RKO (cell line): ENCODE measurements around the gene GRIPAP1.

Source experiments
- DNase-seq: peaks from one replicate; pipeline ENCODE4 v3.0.0-alpha.2; 2016; ENCODE audit warnings: low spot score

The GRIPAP1 gene, protein sequence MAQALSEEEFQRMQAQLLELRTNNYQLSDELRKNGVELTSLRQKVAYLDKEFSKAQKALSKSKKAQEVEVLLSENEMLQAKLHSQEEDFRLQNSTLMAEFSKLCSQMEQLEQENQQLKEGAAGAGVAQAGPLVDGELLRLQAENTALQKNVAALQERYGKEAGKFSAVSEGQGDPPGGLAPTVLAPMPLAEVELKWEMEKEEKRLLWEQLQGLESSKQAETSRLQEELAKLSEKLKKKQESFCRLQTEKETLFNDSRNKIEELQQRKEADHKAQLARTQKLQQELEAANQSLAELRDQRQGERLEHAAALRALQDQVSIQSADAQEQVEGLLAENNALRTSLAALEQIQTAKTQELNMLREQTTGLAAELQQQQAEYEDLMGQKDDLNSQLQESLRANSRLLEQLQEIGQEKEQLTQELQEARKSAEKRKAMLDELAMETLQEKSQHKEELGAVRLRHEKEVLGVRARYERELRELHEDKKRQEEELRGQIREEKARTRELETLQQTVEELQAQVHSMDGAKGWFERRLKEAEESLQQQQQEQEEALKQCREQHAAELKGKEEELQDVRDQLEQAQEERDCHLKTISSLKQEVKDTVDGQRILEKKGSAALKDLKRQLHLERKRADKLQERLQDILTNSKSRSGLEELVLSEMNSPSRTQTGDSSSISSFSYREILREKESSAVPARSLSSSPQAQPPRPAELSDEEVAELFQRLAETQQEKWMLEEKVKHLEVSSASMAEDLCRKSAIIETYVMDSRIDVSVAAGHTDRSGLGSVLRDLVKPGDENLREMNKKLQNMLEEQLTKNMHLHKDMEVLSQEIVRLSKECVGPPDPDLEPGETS

DNA sequence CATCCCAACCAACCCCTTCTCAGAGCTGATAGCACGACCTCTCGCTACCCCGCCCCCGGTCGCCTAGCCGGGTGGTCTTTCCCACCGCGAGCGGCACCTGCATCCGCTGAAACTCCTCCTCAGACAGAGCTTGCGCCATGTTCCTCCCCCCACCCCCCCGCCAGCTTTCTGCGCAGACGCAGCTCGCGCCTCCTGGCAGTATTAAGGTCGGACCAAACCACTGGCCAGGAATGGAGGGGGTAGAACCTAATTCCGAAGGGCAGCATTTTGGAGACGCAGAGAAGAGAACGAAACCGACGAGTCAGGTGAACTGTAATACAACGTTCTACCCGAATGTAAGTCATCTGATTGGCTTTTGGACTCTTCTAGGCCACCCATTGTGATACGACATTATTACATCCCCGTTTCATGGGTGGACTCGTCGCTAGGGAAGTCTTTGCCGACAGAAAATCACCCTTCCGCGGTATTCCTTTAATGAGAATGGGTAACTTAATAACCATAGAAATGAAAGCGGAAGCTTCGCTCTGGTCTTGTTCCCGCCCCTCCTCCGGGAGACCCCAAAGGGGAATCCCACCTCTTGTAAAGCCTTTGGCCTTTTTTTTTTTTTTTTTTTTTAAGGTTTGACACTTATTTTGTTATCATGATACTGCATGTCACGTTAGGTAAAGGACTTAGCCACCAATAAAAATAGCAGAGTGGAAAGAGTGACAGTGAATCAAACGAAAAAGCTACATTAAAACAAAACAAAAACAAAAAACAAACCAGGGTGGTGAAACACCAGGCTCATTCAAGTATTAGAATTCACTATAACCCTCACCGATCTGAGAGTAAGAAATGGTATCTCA is at the start of gene GRIPAP1:
Gene GRIPAP1, minus strand, starts transcription at position 174 of the 845 bp plus-strand sequence. Its CDS starts 35 bp downstream, at position 139.
- peak; percentile 87 for DNase-seq

DNA sequence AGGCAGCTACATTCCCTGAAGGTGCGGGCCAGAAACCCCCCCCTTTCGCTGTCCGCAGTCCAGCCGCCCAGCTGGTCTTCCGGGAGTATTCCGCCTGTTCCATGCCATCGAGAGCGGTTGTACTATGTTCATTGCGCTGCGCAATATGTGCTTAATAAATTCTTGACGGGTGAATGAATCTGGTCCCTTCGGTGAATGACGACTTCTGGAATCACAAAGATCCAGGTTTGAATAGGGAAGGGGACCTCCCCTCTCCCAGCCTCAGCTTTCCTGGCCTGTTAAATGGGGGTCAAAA is 41.9 kb upstream of the GRIPAP1 start:
- no peak for DNase-seq

GRCh38 chrX:49043220-49043986 is 41.3 kb upstream of the GRIPAP1 start, which contains the start of gene TFE3:
TSS of gene TFE3 (minus strand) at chrX:49043357. CDS start at chrX:49043226, 131 bp downstream.
- DNase-seq, result peak; percentile 96

GRCh38 chrX:49042581-49043219 is 40.6 kb upstream of the GRIPAP1 start:
- DNase-seq, result peak; percentile 15

DNA sequence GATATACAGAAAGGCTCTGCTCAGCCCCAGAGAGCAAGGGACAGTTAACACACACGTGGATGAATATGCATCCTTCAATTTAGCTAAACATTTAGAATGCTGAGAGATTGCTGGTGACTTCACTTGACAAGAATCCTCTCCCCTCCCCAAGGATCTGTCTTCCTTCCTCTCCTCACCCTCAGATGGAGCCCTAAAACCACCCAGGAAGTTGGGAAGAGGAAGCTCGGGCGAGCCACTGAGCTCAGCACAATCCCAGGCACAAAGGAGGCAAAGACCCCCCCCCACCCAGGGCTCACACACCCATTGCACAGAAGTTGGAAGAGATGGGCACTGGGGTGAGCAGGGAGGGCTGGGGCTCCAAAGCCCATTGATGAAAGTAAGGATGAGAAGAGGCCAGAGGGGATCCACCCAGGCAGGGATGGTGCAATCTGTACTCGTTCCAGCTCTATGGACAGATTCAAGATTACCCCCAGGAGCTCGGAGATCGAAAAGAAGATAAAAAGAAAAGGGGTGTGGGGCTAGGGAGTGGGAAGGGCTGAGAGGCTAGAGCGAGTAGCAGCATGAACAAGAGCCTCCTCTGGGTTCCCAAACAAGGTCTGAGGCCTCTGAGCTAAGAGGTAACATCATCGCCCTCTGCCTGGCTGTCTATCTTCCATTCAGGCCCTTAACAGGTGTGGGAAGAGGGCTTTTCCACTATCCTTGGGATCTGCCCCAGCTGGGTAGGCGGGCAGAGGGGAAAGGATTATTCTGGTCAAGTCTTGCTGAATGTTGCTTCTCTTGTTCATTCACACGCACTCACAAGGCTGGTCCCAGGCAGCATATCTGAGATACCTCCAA is 39.9 kb upstream of the GRIPAP1 start:
- DNase-seq, result peak; percentile 79

DNA sequence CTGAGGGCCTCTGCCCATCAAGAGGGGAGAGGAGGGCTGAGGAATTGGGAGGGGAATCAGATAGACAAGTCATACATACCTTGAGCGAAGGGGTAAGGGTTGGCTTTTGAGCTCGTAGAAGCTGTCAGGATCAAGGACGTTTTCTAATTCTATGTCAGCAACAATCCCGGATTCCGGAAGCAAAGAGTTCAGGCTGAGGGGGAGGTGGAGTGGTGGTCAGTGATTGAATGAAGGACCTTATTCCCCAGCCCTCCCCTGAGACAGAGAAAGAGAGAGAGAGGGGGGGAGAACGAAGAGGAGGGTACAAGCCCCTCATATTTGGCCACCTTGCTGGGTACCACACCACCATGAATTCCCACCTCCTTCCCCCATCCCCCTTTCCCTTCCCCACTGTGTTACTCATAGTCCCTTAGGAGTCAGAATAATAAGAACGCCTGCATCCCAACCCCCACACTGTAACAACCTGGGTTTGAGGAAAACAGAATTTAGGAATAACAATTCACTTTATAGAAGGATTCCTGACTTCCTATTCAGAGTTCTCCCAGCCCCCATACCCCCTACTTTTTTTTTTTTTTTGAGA is 38.4 kb upstream of the GRIPAP1 start:
- DNase-seq, result peak; percentile 59

DNA sequence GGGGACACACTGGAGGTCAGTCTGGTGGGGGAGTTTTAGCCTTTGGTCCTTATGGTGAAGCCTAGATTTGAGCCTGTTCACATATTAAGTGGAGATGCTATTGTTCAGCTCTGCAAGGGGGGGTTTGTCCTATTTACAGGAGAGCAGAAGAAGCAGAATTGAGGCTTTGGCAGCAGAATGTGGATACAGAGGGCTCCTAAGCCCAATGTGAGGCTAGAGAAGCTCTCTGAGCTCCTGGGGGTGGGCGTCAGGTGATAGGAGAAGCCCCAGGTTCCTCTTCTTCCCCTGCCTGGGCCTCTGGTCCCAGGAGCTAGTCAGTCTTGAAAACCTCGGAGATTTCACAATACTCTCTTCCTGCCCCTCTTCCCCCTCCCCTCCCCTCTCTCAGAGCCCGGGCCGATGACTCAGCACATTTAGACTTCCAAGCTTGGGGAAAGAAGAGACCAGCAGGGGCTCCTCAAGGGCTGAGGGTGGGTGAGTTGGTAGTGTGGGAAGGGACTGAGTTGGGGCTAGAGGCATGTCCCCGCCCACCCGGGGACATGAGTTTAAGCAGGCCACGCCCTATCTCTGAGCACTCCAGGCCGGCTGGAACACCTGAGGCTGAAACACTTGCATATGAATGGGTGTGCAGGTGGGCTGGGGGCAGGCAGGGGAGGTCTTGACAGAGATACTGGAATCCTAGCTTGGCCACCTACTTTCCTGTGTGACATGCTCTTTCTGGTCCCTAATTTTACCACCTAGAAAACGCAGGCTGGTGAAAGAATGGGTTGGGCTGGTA is 37.7 kb upstream of the GRIPAP1 start:
- peak; percentile 91 for DNase-seq

GRCh38 chrX:49037883-49038475 is 35.9 kb upstream of the GRIPAP1 start:
- peak; percentile 56 for DNase-seq

DNA sequence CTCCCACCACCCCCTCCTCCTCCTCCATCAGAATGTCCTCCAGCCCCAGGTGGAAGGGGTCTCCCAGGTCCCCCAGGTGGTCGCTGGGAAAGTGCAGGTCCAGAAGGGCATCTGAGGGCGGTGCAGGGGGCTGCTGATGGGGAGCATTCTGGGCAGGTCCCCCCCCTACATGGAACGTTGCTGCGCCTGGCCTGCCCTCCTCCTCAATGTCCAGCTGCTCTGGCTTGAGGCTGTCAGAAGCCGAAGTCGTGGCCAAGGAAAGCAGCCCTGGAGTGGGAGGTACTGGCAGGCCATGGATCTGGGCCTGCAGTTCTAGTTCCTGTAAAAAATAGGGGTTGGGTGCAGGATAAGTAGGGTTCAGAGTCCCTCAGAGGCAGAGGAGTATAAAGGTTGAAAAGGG is 28.2 kb upstream of the GRIPAP1 start:
- DNase-seq, result no peak

DNA sequence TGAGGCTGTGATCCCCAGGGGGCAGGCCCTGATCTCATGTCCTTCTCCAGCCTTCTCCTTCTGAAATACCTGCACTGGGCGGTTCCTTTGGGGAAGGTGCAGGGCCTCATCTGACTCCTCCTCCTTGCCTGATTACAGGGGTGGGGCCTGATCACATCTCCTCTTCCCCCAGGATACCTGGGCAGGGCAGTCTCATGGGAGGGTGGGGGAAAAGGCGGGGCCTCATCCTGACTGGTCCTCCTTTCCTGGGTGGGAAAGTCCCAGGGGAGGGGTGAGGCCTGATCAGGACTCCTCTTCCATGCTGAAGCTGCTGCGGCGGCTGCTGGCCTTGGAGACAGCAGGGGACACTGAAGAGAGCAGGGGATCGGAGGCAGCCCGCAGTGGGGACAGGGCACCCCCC is 27.8 kb upstream of the GRIPAP1 start:
- DNase-seq, result no peak

GRCh38 chrX:49019599-49020249 is 17.7 kb upstream of the GRIPAP1 start:
- no peak for DNase-seq

DNA sequence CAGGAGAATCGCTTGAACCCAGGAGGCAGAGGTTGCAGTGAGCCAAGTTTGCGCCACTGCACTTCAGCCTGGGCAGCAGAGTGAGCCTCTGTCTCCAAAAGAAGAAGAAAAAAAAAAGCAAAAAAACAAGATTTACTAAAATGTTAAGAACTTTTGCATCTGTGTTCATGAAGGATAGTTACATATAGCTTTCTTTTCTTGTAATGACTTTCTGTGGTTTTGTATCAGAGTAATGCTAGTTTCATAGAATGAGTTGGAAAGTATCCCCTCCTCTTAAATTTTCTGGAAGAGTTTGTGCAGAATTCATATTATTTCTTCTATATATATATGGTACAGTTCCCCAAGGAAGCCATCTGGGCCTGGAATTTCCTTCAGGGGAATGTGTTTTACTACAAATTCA is 17.0 kb upstream of the GRIPAP1 start:
- no peak for DNase-seq

GRCh38 chrX:49003696-49004095 is 1.6 kb upstream of the GRIPAP1 start:
- DNase-seq, result no peak

DNA sequence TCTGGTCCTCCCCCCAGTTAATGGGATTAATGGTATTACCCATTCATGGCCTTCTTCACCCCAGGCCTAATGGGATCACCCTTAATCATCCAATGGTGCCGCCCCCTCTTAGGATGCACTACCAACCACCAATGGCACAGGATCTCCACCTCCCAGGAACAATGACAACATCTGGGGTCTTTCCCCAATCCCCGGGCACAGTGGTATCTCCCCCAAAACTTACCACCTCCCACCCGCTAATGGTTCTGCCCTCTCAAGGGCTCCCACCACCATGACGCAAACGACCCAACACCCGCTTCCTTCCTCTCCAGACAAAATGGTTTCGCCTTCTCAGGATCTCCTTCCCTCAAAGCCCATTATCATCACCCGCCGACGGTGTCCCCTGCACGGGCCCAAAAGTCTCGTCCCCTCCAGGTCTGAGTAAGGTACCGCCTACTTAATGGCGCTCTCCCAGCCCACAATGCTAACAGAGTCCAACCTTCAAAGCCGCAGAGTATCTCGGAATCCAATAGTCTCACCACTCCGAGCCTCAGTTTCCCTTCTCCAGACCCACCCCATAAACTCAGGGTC is 458 bp downstream of the GRIPAP1 start:
- DNase-seq, result peak; percentile 82

- no peak for DNase-seq
Measured at GRCh38 chrX:49000636-49001035, 1.4 kb downstream of the GRIPAP1 start.

DNA sequence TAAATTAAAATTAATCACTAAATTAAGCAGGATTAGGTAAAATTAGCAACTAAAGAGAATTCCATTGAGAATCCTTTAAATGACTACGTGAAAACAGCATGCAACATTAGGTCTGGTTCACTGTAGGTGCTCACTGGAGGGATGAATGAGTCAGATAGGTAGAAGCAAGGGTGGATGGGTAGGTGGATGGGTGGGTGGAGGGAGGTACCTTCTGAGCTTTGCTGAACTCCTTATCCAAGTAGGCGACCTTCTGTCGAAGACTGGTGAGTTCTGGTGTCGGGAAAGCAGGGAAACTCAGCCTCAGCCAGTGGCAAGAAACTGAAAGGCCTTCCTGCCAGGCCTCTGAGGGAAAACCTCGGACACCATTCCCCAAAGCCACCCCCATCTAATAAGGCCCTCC is 3.0 kb downstream of the GRIPAP1 start:
- no peak for DNase-seq

DNA sequence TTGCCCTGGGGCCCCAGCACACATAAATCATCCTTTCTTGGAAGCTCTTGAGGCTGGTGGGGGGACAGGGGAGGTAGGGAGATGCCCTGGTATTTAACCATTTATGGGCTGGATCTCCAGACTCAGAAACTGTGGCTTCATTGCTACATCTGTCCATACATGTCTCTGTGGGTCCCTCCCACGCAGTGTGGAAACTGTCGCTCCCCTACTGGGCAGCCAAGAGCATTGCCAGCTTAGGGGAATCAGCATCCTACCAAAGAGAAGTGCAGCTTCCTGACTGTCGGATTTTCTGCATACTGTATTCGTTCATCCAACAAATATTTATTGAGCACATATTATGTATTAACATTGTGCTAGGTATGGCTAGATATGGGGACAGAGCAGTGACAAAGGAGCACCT is 3.7 kb downstream of the GRIPAP1 start:
- peak; percentile 21 for DNase-seq

DNA sequence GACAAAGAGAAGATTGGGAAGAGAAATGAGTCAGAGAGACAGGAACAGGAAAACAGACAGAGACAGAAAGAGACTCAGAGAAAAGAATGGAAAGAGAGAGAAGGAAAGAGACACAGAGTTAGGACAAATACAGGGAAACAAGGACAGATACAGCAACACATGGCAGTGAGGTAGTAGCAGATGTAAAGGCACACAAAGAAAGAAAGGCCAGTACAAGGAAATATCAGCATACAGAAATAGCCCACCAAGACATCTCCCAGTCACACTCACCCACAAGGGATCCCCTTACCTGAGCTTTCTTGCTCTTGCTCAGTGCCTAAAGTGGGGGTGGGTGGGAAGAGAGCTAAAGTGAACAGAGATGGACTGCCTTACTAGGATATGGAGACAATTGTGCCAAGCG is 4.2 kb downstream of the GRIPAP1 start:
- DNase-seq, result no peak
